ENCODE measurements around the gene GRSF1.
A peak's percentile ranks its signal among the peaks of the same experiment; 100 is the strongest.
"Not testable (repeated sequence)": the region's sequence is repeated elsewhere in the genome, so short reads cannot be mapped to it uniquely, and the experiment has no call there.

GRSF1 gene

DNA sequence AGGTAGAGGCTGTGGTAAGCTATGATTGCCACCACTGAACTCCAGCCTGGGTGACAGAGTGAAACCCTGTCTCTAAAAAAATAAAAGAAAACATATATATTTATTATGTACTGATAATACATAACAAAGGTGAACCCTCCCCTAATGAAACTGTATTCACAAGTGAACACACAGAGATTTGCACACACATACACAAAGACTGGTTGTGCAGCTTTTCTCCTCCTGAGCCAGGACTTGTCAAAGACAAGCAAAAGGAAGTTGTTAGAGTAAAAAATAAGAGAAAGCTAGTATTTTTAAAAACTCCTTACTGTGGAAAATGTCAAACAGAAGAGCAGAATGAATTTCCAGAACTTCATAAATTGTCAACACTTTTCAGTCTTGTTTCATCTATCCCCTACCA is 1.5 kb upstream of the GRSF1 start:
- H3K36me3 Mint-ChIP-seq, result peaks cover 30% of the 10 kb centered on the region
- ATAC-seq (no peak), DNase-seq (ENCODE audit: low spot score in 2 of 2) (no peak)
- H3K9me3 Mint-ChIP-seq, result no peaks in the 10 kb centered on the region
- H3K4me3 Mint-ChIP-seq, result no peak overlapping the region
- peak overlapping the region; percentile 37 for H3K27ac Mint-ChIP-seq
- H3K4me1 Mint-ChIP-seq, result peaks cover 15% of the 10 kb centered on the region

- peak overlapping the region; percentile 40 for H3K27ac Mint-ChIP-seq
- not testable (repeated sequence) for DNase-seq (ENCODE audit: low spot score in 2 of 2); ATAC-seq; H3K9me3 Mint-ChIP-seq; H3K4me3 Mint-ChIP-seq
- peaks cover 15% of the 10 kb centered on the region for H3K4me1 Mint-ChIP-seq
- H3K36me3 Mint-ChIP-seq, result peaks cover 36% of the 10 kb centered on the region
These were observed 941 bp upstream of the GRSF1 start for GRCh38 chr4:70840631-70841030.

- Mint-ChIP-seq H3K27ac (peak overlapping the region; percentile 40), H3K4me3 (peak overlapping the region; percentile 92), H3K4me1 (peaks cover 15% of the 10 kb centered on the region), H3K36me3 (peaks cover 41% of the 10 kb centered on the region)
- not testable (repeated sequence) for H3K9me3 Mint-ChIP-seq
- DNase-seq (ENCODE audit: low spot score in 2 of 2), result peak; percentile 71 to 88
- peak; percentile 48 for ATAC-seq
These were observed 447 bp upstream of the GRSF1 start for GRCh38 chr4:70840137-70840536.

- H3K4me3 Mint-ChIP-seq, result peak overlapping the region; percentile 92
These were observed 763 bp downstream of the GRSF1 start for GRCh38 chr4:70838666-70839588.

GRCh38 chr4:70838204-70838603 is 1.5 kb downstream of the GRSF1 start:
- H3K36me3 Mint-ChIP-seq, result peaks cover 60% of the 10 kb centered on the region
- DNase-seq (ENCODE audit: low spot score in 2 of 2) (no peak), ATAC-seq (no peak)
- H3K4me1 Mint-ChIP-seq, result peaks cover 17% of the 10 kb centered on the region
- H3K27ac Mint-ChIP-seq, result peak overlapping the region; percentile 96
- peak overlapping the region; percentile 92 for H3K4me3 Mint-ChIP-seq
- no peaks in the 10 kb centered on the region for H3K9me3 Mint-ChIP-seq

More at GRCh38 chr4:70838666-70839588, 763 bp downstream of the GRSF1 start:
- H3K27ac Mint-ChIP-seq, result peak overlapping the region; percentile 96
- no peaks in the 10 kb centered on the region for H3K9me3 Mint-ChIP-seq
- peaks cover 16% of the 10 kb centered on the region for H3K4me1 Mint-ChIP-seq
- H3K36me3 Mint-ChIP-seq, result peaks cover 53% of the 10 kb centered on the region
- ATAC-seq (peak; percentile 75), DNase-seq (ENCODE audit: low spot score in 2 of 2) (peak; percentile 54 to 80)

DNA sequence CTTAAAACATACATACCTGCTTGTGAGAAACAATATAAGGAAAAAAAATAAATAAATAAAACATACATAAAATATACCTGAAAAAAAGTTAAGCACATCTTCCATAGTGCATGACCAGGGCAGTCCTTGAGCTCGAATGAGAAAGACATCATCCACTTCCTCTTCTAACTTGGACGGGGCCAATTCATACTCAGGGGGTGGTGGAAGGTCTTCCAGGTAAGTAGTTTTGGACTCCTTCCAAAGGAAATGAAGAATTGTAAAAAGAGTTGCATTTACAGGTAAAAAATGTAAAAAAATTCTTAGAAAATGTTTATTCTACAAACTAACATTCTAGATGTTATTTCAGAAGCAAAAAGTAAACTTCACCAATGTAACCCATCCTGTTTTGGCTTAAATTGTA is 3.6 kb downstream of the GRSF1 start:
- H3K4me1 Mint-ChIP-seq, result peaks cover 21% of the 10 kb centered on the region
- peaks cover 82% of the 10 kb centered on the region for H3K36me3 Mint-ChIP-seq
- no peak for ATAC-seq
- H3K9me3 Mint-ChIP-seq, result no peaks in the 10 kb centered on the region
- no peak for DNase-seq (ENCODE audit: low spot score in 2 of 2)
- H3K27ac Mint-ChIP-seq, result no peak overlapping the region
- peak overlapping the region; percentile 92 for H3K4me3 Mint-ChIP-seq

GRCh38 chr4:70833675-70834074 is 6.0 kb downstream of the GRSF1 start:
- Mint-ChIP-seq H3K4me1 (peaks cover 21% of the 10 kb centered on the region), H3K4me3 (no peak overlapping the region), H3K27ac (peak overlapping the region; percentile 38), H3K36me3 (peaks cover 99% of the 10 kb centered on the region), H3K9me3 (no peaks in the 10 kb centered on the region)
- ATAC-seq, result no peak
- DNase-seq (ENCODE audit: low spot score in 2 of 2), result no peak

DNA sequence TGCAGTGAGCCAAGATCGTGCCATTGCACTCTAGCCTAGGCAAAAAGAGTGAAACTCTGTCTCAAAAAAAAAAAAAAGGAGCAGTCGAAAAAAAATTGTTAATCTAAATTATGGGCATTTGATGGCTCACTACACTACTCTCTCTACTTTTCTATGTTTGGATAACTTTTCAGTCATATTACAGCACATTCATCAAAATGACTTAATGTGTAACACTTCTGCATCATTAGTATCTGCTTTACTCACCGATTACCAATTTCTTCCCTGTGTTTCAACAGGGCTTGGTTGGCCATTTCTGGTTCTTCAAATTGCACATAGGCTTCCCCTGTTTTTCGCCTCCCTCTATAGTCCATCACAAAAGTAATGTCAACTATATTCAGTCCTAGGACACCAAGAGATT is 8.4 kb downstream of the GRSF1 start:
- Mint-ChIP-seq H3K36me3 (peaks cover 100% of the 10 kb centered on the region), H3K9me3 (no peaks in the 10 kb centered on the region), H3K4me3 (no peak overlapping the region), H3K4me1 (peaks cover 12% of the 10 kb centered on the region), H3K27ac (peak overlapping the region; percentile 8)
- ATAC-seq (peak; percentile 66), DNase-seq (ENCODE audit: low spot score in 2 of 2) (no peak)

DNA sequence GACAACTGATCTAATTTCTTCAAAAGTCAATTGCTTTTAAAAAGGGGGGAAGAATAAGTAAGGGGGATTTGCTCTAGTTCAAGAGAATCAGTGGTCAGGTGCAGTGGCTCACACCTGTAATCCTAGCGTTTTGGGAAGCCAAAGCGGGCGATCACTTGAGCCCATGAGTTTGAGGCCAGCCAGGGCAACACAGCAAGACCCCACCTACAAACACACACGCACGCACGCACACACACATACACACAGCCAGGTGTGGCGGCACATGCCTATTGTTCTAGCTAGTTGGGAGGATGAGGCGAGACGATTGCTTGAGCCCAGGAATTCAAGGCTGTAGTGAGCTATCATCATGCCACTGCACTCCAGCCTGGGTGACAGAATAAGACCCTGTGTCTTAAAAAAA is 9.6 kb downstream of the GRSF1 start:
- no peak overlapping the region for H3K4me3 Mint-ChIP-seq
- no peaks in the 10 kb centered on the region for H3K9me3 Mint-ChIP-seq
- no peak for DNase-seq (ENCODE audit: low spot score in 2 of 2)
- H3K27ac Mint-ChIP-seq, result peak overlapping the region; percentile 62
- ATAC-seq, result no peak
- peaks cover 10% of the 10 kb centered on the region for H3K4me1 Mint-ChIP-seq
- peaks cover 100% of the 10 kb centered on the region for H3K36me3 Mint-ChIP-seq

GRCh38 chr4:70829492-70829891 is 10.2 kb downstream of the GRSF1 start:
- H3K4me1 Mint-ChIP-seq, result peaks cover 5% of the 10 kb centered on the region
- H3K9me3 Mint-ChIP-seq, result no peaks in the 10 kb centered on the region
- DNase-seq (ENCODE audit: low spot score in 2 of 2), result no peak
- peak overlapping the region; percentile 62 for H3K27ac Mint-ChIP-seq
- H3K36me3 Mint-ChIP-seq, result peaks cover 100% of the 10 kb centered on the region
- ATAC-seq, result no peak
- no peak overlapping the region for H3K4me3 Mint-ChIP-seq

DNA sequence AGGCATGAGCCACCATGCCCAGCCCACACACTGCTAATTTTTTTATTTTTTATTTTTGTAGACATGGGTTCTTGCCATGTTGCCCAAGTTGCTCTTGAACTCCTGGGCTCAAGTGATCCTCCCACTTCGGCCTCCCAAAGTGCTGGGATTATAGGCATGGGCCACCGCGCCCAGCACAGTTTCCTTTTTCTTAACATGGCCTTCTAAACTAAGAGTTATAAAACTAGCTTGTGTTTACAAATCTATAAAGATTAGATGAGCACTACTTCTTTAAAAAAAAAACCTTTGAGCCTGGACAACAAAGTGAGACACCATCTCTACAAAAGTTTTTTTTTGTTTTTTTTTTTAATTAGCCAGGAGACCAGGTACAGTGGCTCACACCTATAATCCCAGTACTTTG is 10.7 kb downstream of the GRSF1 start:
- H3K9me3 Mint-ChIP-seq, result no peaks in the 10 kb centered on the region

DNA sequence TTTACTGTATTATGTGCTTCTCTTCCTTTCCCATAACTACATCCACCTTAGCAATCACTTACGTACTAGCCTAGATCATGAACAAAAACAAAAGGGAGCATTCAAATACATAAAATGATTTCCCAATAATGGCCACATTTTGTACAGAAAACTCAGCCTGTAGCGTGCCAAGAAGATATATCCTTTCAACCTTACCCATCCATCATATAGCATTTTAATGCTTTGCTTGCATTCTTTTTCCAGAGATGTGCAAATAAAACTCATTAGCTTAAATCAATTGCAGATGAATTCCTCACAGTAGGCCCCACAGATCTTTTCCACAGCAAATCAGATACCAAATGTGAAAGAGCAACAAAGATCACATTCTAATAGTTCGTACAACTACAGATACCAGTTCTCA is 20.8 kb downstream of the GRSF1 start:
- peaks cover 10% of the 10 kb centered on the region for H3K4me1 Mint-ChIP-seq
- peaks cover 70% of the 10 kb centered on the region for H3K36me3 Mint-ChIP-seq
- H3K27ac Mint-ChIP-seq, result peak overlapping the region; percentile 26
- ATAC-seq (no peak), DNase-seq (ENCODE audit: low spot score in 2 of 2) (no peak)
- no peaks in the 10 kb centered on the region for H3K9me3 Mint-ChIP-seq
- no peak overlapping the region for H3K4me3 Mint-ChIP-seq

More for the DNA sequence above, 10.7 kb downstream of the GRSF1 start:
- Mint-ChIP-seq H3K36me3 (peaks cover 100% of the 10 kb centered on the region), H3K27ac (no peak overlapping the region), H3K4me3 (no peak overlapping the region), H3K4me1 (peaks cover 5% of the 10 kb centered on the region)
- DNase-seq (ENCODE audit: low spot score in 2 of 2), result no peak
- ATAC-seq, result no peak

DNA sequence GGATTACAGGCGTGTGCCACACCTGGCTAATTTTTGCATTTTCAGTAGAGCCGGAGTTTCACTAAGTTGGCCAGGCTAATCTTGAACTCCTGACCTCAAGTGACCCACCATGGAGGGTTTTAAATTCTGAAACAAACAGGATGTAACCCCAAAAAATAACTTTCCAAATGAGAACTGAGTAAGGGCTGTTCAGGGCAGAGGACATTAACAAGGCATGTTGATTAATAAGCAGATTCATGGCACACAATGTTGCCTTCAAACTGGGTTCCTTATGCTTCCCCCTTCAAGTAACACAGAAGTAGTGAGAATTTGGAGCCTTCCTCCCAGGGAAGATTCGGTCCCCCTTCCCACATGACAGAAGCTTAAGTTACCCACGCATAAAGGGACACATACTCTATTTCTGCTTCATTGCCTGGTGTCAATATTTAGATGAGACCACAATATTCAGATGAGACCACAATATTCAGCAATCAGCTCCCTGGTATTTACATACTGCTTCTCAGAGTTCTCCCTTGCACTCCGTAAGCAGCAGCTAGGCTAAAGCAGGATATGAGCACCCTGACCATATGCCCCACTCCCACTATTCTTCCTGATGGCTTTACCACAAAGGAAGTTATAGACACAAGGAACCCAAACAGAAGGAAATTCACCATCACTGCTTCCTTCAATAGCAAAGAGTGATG is 21.4 kb downstream of the GRSF1 start:
- H3K9me3 Mint-ChIP-seq, result no peaks in the 10 kb centered on the region
- ATAC-seq, result no peak
- peaks cover 64% of the 10 kb centered on the region for H3K36me3 Mint-ChIP-seq
- H3K27ac Mint-ChIP-seq, result peak overlapping the region; percentile 26
- no peak for DNase-seq (ENCODE audit: low spot score in 2 of 2)
- H3K4me3 Mint-ChIP-seq, result no peak overlapping the region
- H3K4me1 Mint-ChIP-seq, result peaks cover 10% of the 10 kb centered on the region

DNA sequence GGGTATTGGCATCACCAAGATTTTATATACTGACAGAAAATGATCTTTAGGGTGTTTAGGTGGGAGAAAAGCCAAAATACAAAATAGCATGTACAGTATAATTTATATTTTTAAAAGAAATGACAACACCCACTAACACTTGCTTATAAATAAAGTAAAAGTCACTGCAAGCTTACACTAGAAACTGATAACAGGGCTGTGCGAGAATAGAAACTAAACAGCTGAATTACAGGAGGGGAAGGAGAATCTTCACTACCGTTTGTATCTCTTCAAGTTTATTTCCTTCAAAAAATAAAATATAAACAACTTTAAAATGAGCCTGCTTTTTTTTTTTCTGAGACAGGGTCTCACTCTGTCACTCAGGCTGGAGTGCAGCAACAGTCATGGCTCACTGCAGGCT is 22.8 kb downstream of the GRSF1 start:
- Mint-ChIP-seq H3K9me3 (no peaks in the 10 kb centered on the region), H3K4me3 (no peak overlapping the region), H3K27ac (no peak overlapping the region), H3K36me3 (peaks cover 50% of the 10 kb centered on the region), H3K4me1 (peaks cover 10% of the 10 kb centered on the region)
- ATAC-seq, result no peak
- DNase-seq (ENCODE audit: low spot score in 2 of 2), result no peak

- Mint-ChIP-seq H3K9me3 (no peaks in the 10 kb centered on the region), H3K27ac (peak overlapping the region; percentile 6), H3K4me1 (peaks cover 10% of the 10 kb centered on the region), H3K36me3 (peaks cover 34% of the 10 kb centered on the region), H3K4me3 (no peak overlapping the region)
- no peak for DNase-seq (ENCODE audit: low spot score in 2 of 2)
- no peak for ATAC-seq
These were observed 24.3 kb downstream of the GRSF1 start for GRCh38 chr4:70815370-70815769.

- H3K36me3 Mint-ChIP-seq, result no peaks in the 10 kb centered on the region
- no peaks in the 10 kb centered on the region for H3K4me1 Mint-ChIP-seq
- H3K27ac Mint-ChIP-seq, result no peak overlapping the region
- H3K9me3 Mint-ChIP-seq, result no peaks in the 10 kb centered on the region
- DNase-seq (ENCODE audit: low spot score in 2 of 2) (no peak), ATAC-seq (no peak)
- H3K4me3 Mint-ChIP-seq, result no peak overlapping the region
These were observed 31.5 kb downstream of the GRSF1 start for GRCh38 chr4:70808151-70808550.
